ENCODE data around the gene MMUT.
"Not testable (repeated sequence)": the region's sequence is repeated elsewhere in the genome, so short reads cannot be mapped to it uniquely, and the experiment has no call there.

The MMUT gene

GRCh38 chr6:49416195-49416594 is 46.9 kb downstream of the MMUT start:
- DNase-seq, result no peak

- no peak for DNase-seq
Measured at GRCh38 chr6:49415358-49415757, 47.7 kb downstream of the MMUT start.

- DNase-seq, result no peak
Measured at GRCh38 chr6:49410564-49410963, 52.5 kb downstream of the MMUT start.

- DNase-seq, result peak; percentile 76
Measured at GRCh38 chr6:49409951-49410542, 53.0 kb downstream of the MMUT start.

- no peak for DNase-seq
Measured at GRCh38 chr6:49406250-49406970, 56.6 kb downstream of the MMUT start.

- no peak for DNase-seq
Measured at GRCh38 chr6:49401063-49401462, 62.0 kb downstream of the MMUT start.

GRCh38 chr6:49386667-49387508 is 76.2 kb downstream of the MMUT start:
- not testable (repeated sequence) for DNase-seq

GRCh38 chr6:49384904-49385303 is 78.1 kb downstream of the MMUT start:
- DNase-seq, result no peak

All from activated CD8-positive, alpha-beta memory T cell treated with anti-CD3 and anti-CD28 coated beads for 24 hours (primary cell).